HepG2 (cell line): ENCODE results near the gene SLC16A2.

Experiments
- MAFK ChIP-seq, 2 experiments: IDR thresholded peaks in 1 of 2; conservative IDR thresholded peaks in 1 of 2; 2 replicates each; pipeline ENCODE4 v1.6.1; 2011; ENCODE audit warnings: improper control_type of control experiment in 2 of 2, low read length in 2 of 2
- MED13 ChIP-seq: sonication (generic); formaldehyde crosslinking; IDR thresholded peaks from 2 replicates; pipeline ENCODE4 v1.5.0; 2020; ENCODE audit warnings: missing genetic modification reagents
- NR3C1 ChIP-seq: sonication (generic); formaldehyde crosslinking; IDR thresholded peaks from 2 replicates; pipeline ENCODE4 v1.4.0; 2020; ENCODE audit warnings: missing genetic modification reagents
- SUZ12 ChIP-seq: fragments of 150-350 bp; IDR thresholded peaks from 2 replicates; pipeline ENCODE4 v1.6.1; 2014; ENCODE audit warnings: low read depth, low read length
- ZBTB20 ChIP-seq: sonication (generic); formaldehyde crosslinking; IDR thresholded peaks from 2 replicates; pipeline ENCODE4 v1.8.1; 2023; ENCODE audit warnings: missing genetic modification reagents, low read depth, mild to moderate bottlenecking, borderline replicate concordance
- ZFP37 ChIP-seq: sonication (generic); formaldehyde crosslinking; IDR thresholded peaks from 2 replicates; pipeline ENCODE4 v1.4.0; 2020; ENCODE audit warnings: missing genetic modification reagents, borderline replicate concordance
- TF ChIP-seq, protein P1 (sequence below): sonication (generic); formaldehyde crosslinking; IDR thresholded peaks from 2 replicates; pipeline ENCODE4 v1.5.0; 2020; ENCODE audit warnings: mild to moderate bottlenecking, missing genetic modification reagents, moderate library complexity
- TF ChIP-seq, protein P2 (sequence below): sonication (generic); formaldehyde crosslinking; IDR thresholded peaks from 2 replicates; pipeline ENCODE4 v1.4.0; 2020; ENCODE audit warnings: missing genetic modification reagents
- TF ChIP-seq, protein P3 (sequence below): sonication (generic); formaldehyde crosslinking; IDR thresholded peaks from 2 replicates; pipeline ENCODE4 v1.4.0; 2020; ENCODE audit warnings: missing genetic modification reagents, borderline replicate concordance

DNA sequence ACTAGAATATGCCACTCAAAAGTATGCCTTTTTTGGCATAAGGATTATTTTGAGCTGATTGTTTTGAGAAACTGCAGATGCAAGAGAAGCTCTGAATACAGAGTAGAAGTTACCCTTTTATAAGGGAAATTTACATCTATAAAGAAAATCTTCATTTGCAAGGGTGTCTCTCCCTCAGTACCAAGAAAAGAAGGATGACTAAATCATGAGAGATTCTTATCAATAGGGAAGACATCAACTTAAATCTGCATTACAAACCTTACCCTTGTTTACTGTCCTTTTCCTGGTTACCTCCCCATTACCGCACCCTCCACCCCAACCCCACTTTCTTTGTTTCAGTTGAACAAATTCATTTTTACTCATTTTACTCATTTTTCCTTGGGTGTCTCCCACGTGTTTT, 130.6 kb downstream of the SLC16A2 start:
- TF ChIP-seq MED13 (CRISPR knock-in tag): no peak
- TF ChIP-seq, protein P1, sequence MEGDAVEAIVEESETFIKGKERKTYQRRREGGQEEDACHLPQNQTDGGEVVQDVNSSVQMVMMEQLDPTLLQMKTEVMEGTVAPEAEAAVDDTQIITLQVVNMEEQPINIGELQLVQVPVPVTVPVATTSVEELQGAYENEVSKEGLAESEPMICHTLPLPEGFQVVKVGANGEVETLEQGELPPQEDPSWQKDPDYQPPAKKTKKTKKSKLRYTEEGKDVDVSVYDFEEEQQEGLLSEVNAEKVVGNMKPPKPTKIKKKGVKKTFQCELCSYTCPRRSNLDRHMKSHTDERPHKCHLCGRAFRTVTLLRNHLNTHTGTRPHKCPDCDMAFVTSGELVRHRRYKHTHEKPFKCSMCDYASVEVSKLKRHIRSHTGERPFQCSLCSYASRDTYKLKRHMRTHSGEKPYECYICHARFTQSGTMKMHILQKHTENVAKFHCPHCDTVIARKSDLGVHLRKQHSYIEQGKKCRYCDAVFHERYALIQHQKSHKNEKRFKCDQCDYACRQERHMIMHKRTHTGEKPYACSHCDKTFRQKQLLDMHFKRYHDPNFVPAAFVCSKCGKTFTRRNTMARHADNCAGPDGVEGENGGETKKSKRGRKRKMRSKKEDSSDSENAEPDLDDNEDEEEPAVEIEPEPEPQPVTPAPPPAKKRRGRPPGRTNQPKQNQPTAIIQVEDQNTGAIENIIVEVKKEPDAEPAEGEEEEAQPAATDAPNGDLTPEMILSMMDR (CRISPR knock-in tag): no peak
- TF ChIP-seq, protein P2, sequence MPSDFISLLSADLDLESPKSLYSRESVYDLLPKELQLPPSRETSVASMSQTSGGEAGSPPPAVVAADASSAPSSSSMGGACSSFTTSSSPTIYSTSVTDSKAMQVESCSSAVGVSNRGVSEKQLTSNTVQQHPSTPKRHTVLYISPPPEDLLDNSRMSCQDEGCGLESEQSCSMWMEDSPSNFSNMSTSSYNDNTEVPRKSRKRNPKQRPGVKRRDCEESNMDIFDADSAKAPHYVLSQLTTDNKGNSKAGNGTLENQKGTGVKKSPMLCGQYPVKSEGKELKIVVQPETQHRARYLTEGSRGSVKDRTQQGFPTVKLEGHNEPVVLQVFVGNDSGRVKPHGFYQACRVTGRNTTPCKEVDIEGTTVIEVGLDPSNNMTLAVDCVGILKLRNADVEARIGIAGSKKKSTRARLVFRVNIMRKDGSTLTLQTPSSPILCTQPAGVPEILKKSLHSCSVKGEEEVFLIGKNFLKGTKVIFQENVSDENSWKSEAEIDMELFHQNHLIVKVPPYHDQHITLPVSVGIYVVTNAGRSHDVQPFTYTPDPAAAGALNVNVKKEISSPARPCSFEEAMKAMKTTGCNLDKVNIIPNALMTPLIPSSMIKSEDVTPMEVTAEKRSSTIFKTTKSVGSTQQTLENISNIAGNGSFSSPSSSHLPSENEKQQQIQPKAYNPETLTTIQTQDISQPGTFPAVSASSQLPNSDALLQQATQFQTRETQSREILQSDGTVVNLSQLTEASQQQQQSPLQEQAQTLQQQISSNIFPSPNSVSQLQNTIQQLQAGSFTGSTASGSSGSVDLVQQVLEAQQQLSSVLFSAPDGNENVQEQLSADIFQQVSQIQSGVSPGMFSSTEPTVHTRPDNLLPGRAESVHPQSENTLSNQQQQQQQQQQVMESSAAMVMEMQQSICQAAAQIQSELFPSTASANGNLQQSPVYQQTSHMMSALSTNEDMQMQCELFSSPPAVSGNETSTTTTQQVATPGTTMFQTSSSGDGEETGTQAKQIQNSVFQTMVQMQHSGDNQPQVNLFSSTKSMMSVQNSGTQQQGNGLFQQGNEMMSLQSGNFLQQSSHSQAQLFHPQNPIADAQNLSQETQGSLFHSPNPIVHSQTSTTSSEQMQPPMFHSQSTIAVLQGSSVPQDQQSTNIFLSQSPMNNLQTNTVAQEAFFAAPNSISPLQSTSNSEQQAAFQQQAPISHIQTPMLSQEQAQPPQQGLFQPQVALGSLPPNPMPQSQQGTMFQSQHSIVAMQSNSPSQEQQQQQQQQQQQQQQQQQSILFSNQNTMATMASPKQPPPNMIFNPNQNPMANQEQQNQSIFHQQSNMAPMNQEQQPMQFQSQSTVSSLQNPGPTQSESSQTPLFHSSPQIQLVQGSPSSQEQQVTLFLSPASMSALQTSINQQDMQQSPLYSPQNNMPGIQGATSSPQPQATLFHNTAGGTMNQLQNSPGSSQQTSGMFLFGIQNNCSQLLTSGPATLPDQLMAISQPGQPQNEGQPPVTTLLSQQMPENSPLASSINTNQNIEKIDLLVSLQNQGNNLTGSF (CRISPR knock-in tag): no peak
- TF ChIP-seq NR3C1: no peak
- no peak for TF ChIP-seq SUZ12
- no peak for TF ChIP-seq ZFP37 (CRISPR knock-in tag)
- no peak for TF ChIP-seq ZBTB20
- TF ChIP-seq, protein P3, sequence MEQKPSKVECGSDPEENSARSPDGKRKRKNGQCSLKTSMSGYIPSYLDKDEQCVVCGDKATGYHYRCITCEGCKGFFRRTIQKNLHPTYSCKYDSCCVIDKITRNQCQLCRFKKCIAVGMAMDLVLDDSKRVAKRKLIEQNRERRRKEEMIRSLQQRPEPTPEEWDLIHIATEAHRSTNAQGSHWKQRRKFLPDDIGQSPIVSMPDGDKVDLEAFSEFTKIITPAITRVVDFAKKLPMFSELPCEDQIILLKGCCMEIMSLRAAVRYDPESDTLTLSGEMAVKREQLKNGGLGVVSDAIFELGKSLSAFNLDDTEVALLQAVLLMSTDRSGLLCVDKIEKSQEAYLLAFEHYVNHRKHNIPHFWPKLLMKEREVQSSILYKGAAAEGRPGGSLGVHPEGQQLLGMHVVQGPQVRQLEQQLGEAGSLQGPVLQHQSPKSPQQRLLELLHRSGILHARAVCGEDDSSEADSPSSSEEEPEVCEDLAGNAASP (CRISPR knock-in tag): no peak
- TF ChIP-seq MAFK (conservative IDR thresholded peaks at IDR 0.05 in 1 of 2, IDR thresholded peaks at IDR 0.05 in 1 of 2; ENCODE audit: low read length in 2 of 2): no peak
